Right lobe of liver (tissue), 4 donors: ENCODE data around the gene HBS1L.

ENCODE experiments used
- POLR2A ChIP-seq: fragments of 450-650 bp; IDR thresholded peaks from one replicate; pipeline ENCODE4 v1.6.1; 2017; ENCODE audit warnings: antibody characterized with exemption, mild to moderate bottlenecking
- TF ChIP-seq, protein P1 (sequence below), 4 donors: fragments of 200-600 bp in 3 of 4; fragments of 450-650 bp in 1 of 4; IDR thresholded peaks; one replicate each; pipeline versions ENCODE4 v1.5.1 to v1.8.0; 2016 to 2022; ENCODE audit warnings: antibody characterized with exemption in 4 of 4, mild to moderate bottlenecking in 2 of 4
- donor health status: DM: no; HTN: no; CAD: no.
- donor health status: DM: no; HTN: no; CAD: no.
- donor health status: DM: no; HTN: yes; CAD: no.

DNA sequence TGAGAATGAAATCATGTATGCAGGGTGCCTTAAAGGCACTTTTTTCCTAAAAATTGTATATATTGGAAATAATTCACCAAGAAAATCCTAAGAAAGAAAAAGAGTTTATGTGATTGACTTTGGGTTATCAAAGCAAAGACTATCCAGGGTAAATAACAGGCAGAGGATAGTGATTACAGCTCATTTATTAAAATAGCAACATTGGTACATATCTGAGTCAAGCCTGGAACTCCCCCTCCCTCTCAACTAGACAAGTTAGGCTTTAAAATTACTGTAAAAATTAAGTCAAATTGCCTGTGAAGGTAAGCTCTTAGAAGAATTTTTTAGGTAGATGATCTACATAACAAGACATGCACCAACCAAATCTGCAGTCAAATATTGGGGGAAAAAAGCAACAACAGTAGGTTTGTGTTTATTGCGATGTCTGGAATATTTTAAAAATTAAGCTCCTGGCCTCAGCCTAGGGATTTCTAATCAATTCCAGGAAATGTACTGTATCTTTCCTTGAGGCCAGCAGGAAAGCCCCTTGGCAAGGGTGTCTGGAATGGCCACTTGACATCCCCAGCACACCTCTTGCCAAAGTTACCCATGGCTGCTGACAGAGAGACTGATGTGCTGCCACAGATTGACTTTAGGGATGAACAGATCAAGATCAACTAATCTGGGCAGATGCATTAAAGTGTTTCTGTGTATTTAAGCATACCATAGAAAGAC is 31.2 kb upstream of the HBS1L start:
- TF ChIP-seq, protein P1, sequence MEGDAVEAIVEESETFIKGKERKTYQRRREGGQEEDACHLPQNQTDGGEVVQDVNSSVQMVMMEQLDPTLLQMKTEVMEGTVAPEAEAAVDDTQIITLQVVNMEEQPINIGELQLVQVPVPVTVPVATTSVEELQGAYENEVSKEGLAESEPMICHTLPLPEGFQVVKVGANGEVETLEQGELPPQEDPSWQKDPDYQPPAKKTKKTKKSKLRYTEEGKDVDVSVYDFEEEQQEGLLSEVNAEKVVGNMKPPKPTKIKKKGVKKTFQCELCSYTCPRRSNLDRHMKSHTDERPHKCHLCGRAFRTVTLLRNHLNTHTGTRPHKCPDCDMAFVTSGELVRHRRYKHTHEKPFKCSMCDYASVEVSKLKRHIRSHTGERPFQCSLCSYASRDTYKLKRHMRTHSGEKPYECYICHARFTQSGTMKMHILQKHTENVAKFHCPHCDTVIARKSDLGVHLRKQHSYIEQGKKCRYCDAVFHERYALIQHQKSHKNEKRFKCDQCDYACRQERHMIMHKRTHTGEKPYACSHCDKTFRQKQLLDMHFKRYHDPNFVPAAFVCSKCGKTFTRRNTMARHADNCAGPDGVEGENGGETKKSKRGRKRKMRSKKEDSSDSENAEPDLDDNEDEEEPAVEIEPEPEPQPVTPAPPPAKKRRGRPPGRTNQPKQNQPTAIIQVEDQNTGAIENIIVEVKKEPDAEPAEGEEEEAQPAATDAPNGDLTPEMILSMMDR (IDR thresholded peaks at IDR 0.05), result no peak
- TF ChIP-seq POLR2A, result no peak
